K562 (cell line): ENCODE data around the gene ATP9A. TPM values are rescaled to one million over a fixed set of nuclear protein-coding genes. Genes with fewer than 3 reads are reported as not detected.

Source experiments
- ELF4 ChIP-seq: fragments of 450-650 bp; formaldehyde crosslinking; IDR thresholded peaks from 2 replicates; pipeline ENCODE4 v1.4.0; 2022; ENCODE audit warnings: missing genetic modification characterization
- RB1 ChIP-seq: fragments of 450-650 bp; IDR thresholded peaks from 2 replicates; pipeline ENCODE4 v1.6.1; 2017; ENCODE audit warnings: low read depth, mild to moderate bottlenecking
- TAF1 ChIP-seq: IDR thresholded peaks from 2 replicates; pipeline ENCODE4 v1.6.1; 2011; ENCODE audit warnings: mild to moderate bottlenecking, low read length, moderate library complexity; ENCODE audit not compliant: insufficient read depth, control insufficient read depth, severe bottlenecking; ENCODE audit errors: extremely low read depth
- TCFL5 ChIP-seq: fragments of 250-450 bp; sonication (Bioruptor Pico); conservative IDR thresholded peaks from 2 replicates; pipeline ENCODE4 v1.6.1; 2021; ENCODE audit warnings: mild to moderate bottlenecking, moderate library complexity, matching md5 sums
- polyA plus RNA-seq, 8 experiments: library from polyadenylated mRNA; depleted of rRNA in 4 of 8; stranded (reverse) in 5 of 8; unstranded in 3 of 8; fragments of >200 nt; fragmentation: Nextera tagmentation in 2 of 8; fragmentation: Illumina TruSeq in 1 of 8; extraction: Ambion mirVana in 2 of 8; extraction: Trizol in 1 of 8; gene quantifications; 2 replicates each; pipeline versions ENCODE4 v1.2.1 to v1.2.3, GENCODE V29; 2011 to 2014; ENCODE audit warnings: inconsistent platforms in 1 of 8, missing spikeins in 1 of 8
- total RNA-seq, 7 experiments: library from RNA; depleted of rRNA in 6 of 7; stranded (reverse); fragments of >200 nt in 6 of 7; fragmentation: Illumina TruSeq in 2 of 7; extraction: Trizol in 2 of 7; gene quantifications; 2 replicates each; pipeline versions ENCODE4 v1.2.1 to v1.2.3, GENCODE V29; 2011 to 2021; ENCODE audit warnings: low replicate concordance in 1 of 7
- TF ChIP-seq, protein P1 (sequence below), 2 experiments: fragments of 450-650 bp; formaldehyde crosslinking in 1 of 2; IDR thresholded peaks; 2 replicates each; pipeline versions ENCODE4 v1.4.0 to v1.6.1; 2014 to 2020; ENCODE audit warnings: mild to moderate bottlenecking in 2 of 2, borderline replicate concordance in 1 of 2, low read depth in 1 of 2
- TF ChIP-seq, protein P2 (sequence below): fragments of 450-650 bp; IDR thresholded peaks from 2 replicates; pipeline ENCODE4 v1.6.1; 2016; ENCODE audit warnings: mild to moderate bottlenecking, moderate library complexity

The ATP9A gene
- total and polyA plus RNA-seq, 9 of the 15 experiments (the other 6 are each of a cell fraction or from before 2014, with no cell fraction given), result 0.18 to 0.62 (median 0.29) TPM

DNA sequence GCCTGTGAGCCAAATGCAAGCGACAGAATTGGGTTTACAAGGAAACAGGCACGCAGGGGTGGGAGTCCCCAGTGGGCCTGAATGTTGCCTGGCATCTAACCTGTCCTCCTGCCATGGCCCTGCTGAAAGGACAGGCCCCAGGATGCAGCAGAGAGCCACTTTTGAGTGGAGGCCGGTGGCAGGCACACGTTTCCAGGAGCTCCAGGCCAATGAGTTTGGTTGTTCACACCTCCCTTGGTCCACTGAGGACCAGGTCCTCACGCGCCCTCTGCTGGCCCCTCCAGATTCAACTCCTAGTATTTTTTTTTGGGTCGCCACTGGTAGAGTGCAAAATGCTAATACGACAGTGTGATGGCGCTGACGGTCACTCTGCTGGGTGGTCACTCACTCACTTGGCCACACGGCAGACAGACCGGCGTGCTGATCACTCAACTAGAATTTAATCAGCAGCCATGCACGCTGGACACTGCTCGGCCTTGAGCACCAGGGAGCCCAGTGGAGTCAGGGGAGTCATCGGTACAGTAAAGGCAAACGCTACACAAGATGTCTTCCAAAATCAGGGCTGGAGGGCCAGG is 143.9 kb downstream of the ATP9A start (continued):
- TF ChIP-seq, protein P1, sequence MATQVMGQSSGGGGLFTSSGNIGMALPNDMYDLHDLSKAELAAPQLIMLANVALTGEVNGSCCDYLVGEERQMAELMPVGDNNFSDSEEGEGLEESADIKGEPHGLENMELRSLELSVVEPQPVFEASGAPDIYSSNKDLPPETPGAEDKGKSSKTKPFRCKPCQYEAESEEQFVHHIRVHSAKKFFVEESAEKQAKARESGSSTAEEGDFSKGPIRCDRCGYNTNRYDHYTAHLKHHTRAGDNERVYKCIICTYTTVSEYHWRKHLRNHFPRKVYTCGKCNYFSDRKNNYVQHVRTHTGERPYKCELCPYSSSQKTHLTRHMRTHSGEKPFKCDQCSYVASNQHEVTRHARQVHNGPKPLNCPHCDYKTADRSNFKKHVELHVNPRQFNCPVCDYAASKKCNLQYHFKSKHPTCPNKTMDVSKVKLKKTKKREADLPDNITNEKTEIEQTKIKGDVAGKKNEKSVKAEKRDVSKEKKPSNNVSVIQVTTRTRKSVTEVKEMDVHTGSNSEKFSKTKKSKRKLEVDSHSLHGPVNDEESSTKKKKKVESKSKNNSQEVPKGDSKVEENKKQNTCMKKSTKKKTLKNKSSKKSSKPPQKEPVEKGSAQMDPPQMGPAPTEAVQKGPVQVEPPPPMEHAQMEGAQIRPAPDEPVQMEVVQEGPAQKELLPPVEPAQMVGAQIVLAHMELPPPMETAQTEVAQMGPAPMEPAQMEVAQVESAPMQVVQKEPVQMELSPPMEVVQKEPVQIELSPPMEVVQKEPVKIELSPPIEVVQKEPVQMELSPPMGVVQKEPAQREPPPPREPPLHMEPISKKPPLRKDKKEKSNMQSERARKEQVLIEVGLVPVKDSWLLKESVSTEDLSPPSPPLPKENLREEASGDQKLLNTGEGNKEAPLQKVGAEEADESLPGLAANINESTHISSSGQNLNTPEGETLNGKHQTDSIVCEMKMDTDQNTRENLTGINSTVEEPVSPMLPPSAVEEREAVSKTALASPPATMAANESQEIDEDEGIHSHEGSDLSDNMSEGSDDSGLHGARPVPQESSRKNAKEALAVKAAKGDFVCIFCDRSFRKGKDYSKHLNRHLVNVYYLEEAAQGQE (IDR thresholded peaks at IDR 0.05; ENCODE audit: borderline replicate concordance), result peak; percentile 84
- TF ChIP-seq, protein P1 (CRISPR knock-in tag; IDR thresholded peaks at IDR 0.05; ENCODE audit: low read depth), result no peak
- TF ChIP-seq ELF4 (CRISPR knock-in tag) (no peak), RB1 (0 out of 2 replicates have a peak, but pooled peaks have one; percentile 48), TAF1 (no peak), TCFL5 (CRISPR knock-in tag) (no peak)
- TF ChIP-seq, protein P2, sequence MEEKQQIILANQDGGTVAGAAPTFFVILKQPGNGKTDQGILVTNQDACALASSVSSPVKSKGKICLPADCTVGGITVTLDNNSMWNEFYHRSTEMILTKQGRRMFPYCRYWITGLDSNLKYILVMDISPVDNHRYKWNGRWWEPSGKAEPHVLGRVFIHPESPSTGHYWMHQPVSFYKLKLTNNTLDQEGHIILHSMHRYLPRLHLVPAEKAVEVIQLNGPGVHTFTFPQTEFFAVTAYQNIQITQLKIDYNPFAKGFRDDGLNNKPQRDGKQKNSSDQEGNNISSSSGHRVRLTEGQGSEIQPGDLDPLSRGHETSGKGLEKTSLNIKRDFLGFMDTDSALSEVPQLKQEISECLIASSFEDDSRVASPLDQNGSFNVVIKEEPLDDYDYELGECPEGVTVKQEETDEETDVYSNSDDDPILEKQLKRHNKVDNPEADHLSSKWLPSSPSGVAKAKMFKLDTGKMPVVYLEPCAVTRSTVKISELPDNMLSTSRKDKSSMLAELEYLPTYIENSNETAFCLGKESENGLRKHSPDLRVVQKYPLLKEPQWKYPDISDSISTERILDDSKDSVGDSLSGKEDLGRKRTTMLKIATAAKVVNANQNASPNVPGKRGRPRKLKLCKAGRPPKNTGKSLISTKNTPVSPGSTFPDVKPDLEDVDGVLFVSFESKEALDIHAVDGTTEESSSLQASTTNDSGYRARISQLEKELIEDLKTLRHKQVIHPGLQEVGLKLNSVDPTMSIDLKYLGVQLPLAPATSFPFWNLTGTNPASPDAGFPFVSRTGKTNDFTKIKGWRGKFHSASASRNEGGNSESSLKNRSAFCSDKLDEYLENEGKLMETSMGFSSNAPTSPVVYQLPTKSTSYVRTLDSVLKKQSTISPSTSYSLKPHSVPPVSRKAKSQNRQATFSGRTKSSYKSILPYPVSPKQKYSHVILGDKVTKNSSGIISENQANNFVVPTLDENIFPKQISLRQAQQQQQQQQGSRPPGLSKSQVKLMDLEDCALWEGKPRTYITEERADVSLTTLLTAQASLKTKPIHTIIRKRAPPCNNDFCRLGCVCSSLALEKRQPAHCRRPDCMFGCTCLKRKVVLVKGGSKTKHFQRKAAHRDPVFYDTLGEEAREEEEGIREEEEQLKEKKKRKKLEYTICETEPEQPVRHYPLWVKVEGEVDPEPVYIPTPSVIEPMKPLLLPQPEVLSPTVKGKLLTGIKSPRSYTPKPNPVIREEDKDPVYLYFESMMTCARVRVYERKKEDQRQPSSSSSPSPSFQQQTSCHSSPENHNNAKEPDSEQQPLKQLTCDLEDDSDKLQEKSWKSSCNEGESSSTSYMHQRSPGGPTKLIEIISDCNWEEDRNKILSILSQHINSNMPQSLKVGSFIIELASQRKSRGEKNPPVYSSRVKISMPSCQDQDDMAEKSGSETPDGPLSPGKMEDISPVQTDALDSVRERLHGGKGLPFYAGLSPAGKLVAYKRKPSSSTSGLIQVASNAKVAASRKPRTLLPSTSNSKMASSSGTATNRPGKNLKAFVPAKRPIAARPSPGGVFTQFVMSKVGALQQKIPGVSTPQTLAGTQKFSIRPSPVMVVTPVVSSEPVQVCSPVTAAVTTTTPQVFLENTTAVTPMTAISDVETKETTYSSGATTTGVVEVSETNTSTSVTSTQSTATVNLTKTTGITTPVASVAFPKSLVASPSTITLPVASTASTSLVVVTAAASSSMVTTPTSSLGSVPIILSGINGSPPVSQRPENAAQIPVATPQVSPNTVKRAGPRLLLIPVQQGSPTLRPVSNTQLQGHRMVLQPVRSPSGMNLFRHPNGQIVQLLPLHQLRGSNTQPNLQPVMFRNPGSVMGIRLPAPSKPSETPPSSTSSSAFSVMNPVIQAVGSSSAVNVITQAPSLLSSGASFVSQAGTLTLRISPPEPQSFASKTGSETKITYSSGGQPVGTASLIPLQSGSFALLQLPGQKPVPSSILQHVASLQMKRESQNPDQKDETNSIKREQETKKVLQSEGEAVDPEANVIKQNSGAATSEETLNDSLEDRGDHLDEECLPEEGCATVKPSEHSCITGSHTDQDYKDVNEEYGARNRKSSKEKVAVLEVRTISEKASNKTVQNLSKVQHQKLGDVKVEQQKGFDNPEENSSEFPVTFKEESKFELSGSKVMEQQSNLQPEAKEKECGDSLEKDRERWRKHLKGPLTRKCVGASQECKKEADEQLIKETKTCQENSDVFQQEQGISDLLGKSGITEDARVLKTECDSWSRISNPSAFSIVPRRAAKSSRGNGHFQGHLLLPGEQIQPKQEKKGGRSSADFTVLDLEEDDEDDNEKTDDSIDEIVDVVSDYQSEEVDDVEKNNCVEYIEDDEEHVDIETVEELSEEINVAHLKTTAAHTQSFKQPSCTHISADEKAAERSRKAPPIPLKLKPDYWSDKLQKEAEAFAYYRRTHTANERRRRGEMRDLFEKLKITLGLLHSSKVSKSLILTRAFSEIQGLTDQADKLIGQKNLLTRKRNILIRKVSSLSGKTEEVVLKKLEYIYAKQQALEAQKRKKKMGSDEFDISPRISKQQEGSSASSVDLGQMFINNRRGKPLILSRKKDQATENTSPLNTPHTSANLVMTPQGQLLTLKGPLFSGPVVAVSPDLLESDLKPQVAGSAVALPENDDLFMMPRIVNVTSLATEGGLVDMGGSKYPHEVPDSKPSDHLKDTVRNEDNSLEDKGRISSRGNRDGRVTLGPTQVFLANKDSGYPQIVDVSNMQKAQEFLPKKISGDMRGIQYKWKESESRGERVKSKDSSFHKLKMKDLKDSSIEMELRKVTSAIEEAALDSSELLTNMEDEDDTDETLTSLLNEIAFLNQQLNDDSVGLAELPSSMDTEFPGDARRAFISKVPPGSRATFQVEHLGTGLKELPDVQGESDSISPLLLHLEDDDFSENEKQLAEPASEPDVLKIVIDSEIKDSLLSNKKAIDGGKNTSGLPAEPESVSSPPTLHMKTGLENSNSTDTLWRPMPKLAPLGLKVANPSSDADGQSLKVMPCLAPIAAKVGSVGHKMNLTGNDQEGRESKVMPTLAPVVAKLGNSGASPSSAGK, result peak; percentile 86
